Measurements from ENCODE around the gene CUX1. TPM values are rescaled to one million over a fixed set of nuclear protein-coding genes. Genes with fewer than 3 reads are reported as not detected.
"Not testable (repeated sequence)": the region's sequence is repeated elsewhere in the genome, so short reads cannot be mapped to it uniquely, and the experiment has no call there.

The CUX1 gene
- total RNA-seq, 1 donor from 2014 or later: 97.4 TPM

DNA sequence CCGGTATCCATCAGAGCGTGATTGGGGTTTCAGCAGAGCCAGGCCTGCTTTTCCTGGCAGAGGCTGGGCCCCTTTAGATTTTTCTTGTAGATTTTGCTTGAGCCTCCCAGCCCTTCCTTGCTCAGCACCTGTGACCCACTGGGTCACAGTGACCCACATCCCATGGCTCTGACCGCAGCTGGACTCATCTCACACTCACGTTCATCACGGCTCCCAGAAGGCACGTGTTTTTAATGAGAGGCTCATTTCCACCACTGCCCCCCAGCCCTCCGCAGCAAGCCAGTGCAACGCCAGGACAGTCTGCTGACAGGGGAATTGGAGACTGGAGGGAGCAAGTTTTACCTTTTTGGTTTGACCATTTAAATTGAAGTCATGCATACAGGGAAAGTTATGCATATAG, 155.7 kb downstream of the CUX1 start:
- no peak for DNase-seq
- no peak for ATAC-seq (ENCODE audit: poor library complexity)
- intact Hi-C loops (cut with DNase I): no loop called here

DNA sequence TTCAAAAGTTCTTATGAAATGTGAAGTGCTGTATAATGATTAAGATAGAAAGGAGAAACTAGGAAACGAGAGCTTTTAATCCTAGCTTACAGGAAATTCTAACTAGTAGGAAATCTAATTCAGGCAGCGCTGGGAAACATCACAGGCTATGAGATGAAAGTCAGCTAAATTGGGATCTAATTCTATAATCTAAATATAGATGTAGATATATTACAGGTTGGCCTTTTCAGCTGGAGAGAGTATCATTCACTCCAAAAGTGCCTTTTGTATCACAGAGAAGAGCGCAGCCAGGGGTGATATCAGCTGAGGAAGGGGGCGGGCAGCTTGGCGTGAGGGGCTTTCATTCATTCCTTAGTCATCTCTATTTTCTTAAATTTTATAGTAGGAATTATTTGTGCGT, 157.0 kb downstream of the CUX1 start:
- ATAC-seq (ENCODE audit: poor library complexity) (no peak), DNase-seq (no peak)
- intact Hi-C loops (cut with DNase I): no loop called here

DNA sequence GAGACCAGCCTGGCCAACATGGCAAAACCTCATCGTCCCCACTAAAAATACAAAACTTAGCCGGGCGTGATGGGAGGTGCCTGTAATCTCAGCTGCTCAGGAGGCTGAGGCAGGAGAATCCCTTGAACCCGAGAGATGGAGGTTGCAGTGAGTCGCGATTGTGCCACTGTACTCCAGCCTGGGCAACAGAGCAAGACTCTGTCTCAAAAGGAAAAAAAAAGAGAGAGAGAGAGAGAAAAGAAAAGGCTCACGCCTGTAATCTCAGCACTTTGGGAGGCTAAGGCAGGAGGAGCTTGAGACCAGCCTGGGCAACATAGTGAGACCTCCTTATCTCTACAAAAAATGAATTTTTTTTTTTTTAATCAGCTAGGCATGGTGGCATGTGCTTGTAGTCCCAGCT, 157.6 kb downstream of the CUX1 start:
- DNase-seq (no peak), ATAC-seq (ENCODE audit: poor library complexity) (no peak)
- intact Hi-C loops (cut with DNase I): no loop called here

DNA sequence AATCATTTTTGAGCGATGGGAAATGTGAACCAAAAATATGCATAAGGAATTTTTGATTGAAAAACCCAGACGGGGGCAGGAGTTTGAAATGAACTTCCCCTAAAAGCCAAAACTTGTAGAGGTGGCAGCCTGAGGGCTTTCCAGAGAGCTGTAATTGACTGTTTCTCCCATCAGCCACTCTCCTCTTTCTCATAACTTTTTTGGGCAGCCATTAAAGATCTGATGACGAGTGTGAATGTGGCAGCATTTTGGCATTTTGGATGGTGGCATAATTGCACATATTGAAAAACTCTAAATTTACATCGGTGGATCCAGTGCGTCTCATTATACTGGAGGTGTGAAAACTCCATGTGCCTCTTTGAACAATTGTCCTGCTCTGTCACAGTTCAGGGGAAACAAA, 159.0 kb downstream of the CUX1 start:
- no peak for ATAC-seq (ENCODE audit: poor library complexity)
- intact Hi-C loops (cut with DNase I): no loop called here
- DNase-seq: no peak

DNA sequence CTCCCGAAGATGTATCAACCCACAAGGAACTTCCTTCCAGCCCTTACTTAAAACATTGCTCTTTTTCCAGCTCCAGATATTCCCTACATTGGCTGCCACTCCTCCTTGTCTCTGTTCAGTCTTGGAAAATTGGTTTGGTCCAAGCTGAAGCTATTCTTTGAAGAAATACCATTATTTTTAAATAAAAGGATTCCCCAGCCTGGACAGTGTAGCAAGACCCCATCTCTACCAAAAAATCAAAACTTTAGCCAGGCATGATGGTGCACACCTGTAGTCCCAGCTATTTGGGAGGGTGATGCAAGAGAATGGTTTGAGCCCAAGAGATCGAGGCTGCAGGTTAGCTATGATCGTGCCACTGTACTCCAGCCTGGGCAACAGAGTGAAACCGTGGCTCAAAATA, 159.8 kb downstream of the CUX1 start:
- DNase-seq: no peak
- ATAC-seq (ENCODE audit: poor library complexity): no peak
- intact Hi-C loops (cut with DNase I): no loop called here

DNA sequence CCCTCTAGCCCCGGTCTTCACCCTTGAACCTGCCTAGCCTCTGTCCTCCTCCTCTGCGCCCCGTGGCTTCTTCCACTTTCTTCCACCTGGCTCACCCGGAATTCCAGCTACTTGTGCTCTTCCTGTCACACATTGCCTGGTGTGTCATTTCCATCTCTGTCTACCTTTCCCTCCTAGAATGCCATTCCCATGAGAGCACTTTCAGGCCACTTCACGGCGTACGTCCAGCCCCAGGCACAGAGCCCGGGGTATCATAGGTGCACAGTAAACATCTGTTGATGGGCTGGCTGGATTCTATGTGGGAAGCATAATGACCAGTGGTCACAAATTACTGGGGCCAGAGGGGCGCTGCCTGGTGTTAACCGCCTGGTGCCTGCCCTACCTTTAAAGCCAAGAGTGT, 161.3 kb downstream of the CUX1 start:
- intact Hi-C loops (cut with DNase I): no loop called here
- DNase-seq: no peak
- no peak for ATAC-seq (ENCODE audit: poor library complexity)

DNA sequence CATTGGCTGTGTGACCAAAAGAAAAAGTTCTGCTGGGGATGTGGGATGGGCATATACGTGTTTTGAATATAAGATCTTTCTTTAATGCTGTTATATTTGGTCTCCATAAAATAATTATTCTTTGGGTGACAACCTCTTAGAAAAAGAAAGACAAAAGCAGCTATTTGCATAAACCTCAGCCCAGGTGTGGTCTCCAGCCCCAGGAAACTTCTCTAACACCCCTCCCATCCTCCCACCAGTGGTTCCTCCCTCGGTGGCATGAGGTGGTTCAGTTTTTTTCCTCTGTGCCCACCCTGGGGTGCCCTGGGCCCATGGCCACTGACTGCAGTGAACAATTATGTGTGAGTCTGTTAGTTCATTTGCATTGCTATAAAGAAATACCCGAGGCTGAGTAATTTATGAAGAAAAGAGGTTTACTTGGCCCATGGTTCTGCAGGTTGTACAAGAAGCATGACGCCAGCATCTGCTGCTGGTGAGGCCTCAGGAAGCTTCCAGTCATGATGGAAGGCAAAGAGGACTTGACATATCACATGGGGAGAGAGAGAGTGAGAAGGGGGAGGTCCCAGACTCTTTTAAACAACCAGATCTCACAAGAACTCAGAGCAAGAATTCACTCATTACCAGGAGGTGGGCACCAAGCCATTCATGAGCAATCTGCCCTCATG, 165.9 kb downstream of the CUX1 start:
- ATAC-seq (ENCODE audit: poor library complexity) (no peak), DNase-seq (no peak)
- intact Hi-C loops (cut with DNase I): no loop called here

DNA sequence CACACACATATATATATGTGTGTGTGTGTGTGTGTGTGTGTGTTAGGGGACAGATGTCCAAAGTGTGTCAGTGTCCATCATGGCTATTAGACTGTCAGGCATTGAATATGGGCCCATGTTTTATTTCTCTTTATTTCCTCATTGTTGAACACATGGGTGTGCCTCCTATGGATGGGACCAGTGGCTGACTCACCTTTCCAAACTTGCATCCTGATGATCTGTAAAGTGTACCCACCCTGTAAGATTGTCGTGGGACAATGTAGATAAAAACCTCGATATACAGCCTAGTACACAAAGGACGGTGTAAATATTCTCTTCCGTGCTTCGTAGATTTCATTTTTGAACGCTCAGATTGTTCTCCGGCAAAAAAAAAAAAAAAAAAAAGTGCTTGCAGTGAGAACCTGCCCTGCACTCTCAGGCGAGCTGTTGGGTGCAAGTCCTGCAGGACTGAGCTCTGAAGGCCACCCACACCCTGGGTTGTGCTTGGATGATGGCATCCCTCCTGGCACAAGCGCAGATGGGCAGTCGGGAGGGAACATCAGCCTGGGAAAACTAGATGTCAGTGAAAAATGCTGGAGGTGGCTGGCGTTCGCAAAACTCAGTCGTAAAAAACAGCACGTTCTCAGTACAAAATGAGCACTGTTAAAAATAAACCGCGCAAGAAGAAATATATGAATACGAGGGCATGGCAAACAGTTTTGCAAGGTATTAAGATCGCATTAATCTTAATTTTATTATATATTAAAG, 166.9 kb downstream of the CUX1 start:
- ATAC-seq (ENCODE audit: poor library complexity): no peak
- intact Hi-C loops (cut with DNase I): no loop called here
- no peak for DNase-seq

DNA sequence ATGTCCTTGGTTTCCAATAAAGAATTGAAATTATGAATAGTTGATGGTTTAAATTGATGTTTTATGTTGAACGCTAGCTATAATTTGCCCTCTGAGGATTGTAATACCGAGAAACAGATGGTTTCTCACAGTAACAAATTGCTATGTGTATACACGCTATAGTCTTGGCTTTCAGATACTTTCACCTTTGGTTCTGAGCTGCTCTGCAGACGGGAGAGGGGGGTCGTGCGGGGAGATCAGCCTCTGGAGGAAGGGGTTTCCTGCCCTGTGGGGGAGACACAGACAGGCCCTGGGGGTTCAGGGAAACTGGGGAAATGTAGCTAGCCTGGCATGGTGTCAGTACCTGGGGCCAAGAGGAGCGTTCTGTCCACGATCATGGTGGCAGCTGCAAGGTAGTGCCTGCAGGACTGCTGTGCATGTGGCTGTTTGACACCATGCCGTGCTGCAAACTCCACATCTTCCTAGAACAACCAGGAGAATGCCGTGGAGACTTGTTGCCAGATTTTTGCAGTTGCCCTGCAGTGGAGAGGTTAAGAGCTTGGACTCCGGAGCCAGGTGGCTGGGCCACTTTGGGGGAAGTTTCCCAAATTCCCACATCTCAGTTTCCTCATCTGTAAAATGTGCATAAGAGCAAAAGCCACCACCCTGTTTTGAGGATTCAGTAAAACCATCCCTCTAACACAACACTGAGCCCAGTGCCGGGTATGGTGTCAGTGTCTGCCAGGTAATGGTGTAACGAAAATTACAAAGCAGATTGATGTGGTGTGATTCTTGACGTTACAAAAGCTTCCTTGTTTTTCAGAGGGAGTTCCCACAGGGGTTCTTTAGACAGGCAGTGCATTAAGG, 167.9 kb downstream of the CUX1 start:
- intact Hi-C loops (cut with DNase I): no loop called here
- DNase-seq (no peak), ATAC-seq (ENCODE audit: poor library complexity) (no peak)

DNA sequence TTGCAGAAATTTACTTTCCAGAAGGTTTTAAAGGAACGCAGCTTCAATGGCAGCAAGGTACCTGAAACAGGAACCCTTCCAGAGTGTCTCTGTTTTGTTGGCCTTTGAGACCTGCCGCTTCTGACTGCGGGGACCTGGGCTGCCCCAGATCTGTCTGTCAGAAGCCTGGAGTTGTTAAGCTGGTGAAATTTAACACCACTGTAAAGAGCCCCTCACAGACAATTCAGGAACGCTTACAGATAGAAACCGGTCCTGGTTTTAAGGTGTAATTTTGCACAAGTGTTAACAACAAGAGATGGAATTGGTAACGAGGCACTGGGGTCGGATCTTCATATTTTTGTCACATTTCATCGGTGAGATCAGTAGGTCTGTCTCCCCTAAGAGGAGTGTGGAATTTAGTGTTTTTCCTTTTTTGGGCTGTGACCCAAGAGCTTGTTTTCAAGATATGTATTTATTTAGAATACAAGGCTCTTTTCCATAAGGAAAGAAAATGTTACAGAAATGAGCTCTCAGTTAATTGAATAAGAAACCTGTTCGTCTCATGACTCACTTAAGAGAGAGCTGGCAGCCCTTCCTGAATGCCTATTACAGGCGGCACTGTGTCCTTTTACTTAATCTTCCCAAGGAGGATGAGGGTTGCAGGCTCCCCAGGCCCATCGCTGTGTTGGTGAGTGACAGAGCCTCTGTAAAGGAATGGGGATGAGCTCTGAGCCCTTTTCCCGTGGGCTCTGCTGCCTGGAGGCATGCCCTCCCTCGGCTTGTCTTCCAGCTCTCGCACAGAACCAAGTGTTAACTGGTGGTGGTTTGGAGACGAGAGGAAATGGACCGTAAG, 168.7 kb downstream of the CUX1 start:
- peak; percentile 77 for ATAC-seq (ENCODE audit: poor library complexity)
- no peak for DNase-seq
- intact Hi-C loops (cut with DNase I): no loop called here

DNA sequence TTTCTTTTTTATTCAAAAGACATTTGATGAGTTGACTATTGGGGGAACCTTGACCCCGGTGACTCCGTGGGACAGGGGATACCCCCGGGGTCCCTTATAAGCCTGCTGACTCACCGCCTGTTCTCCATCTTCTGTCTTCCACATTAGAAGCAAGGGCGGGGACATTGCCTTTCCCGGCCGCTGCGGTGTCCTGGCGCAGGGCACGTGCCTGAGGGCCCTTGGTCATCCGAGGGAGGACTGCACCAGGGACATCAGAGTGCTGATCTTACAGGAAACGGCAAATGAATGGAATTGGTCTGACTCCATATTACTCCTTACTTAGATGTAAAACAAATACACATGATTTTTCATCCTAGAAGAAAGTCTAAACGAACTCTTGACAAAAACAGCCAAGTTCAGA, 170.1 kb downstream of the CUX1 start:
- ATAC-seq (ENCODE audit: poor library complexity) (no peak), DNase-seq (no peak)
- intact Hi-C loops (cut with DNase I): no loop called here

DNA sequence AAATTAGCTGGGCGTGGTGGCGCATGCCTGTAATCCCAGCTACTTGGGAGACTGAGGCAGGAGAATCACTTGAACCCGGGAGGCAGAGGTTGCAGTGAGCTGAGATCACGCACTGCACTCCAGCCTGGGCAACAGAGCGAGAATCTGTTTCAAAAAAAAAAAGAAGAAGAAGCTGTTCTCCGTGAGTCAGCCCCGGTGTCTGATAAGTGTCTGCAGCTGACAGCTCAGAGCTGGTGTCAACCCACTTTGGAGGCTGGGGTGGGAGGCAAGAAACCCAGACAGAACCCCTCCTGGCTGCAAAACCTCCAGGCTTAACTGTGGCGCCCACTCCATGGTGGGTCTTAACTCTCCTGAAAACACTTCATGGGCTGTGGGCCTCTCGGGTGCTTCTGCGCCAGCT, 170.6 kb downstream of the CUX1 start:
- intact Hi-C loops (cut with DNase I); DNase-seq; ATAC-seq (ENCODE audit: poor library complexity): not testable (repeated sequence)

DNA sequence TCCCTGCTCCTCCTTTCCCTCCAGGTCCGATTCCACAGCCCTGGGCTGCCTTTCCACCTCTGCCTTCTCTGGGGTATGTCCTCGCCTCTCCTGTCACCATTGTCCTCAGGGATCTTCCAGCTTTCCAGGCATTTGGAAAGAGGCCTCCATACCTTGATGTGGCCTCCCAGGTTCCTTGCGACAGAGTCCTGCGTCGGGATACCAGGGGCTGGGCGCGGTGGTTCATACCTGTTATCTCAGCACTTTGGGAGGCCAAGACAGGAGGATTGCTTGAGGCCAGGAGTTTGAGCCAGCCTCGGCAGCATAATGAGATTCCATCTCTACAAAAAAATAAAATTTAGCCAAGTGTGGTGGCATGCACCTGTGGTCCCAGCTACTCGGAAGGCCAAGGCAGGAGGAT, 171.1 kb downstream of the CUX1 start:
- DNase-seq (no peak), ATAC-seq (ENCODE audit: poor library complexity) (no peak)
- intact Hi-C loops (cut with DNase I): no loop called here

DNA sequence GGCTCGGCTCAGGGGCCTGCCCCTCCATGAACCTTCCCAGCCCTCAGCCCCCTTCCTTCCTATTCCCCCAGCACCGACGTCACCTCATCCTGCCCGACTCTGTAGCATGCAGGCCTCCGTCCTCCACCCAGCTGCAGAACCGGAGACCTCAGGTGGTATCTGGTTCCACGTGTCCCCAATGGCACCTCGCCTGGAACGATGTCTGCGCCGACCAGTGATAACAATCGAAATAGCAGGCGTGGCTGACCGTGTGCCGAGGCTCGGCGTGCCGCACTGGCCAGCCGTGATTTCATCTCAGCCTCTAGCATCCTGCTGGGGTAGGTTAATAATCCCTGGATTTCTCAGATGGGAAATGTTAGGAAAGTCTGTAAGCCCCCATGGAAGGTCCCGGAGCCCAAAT, 171.7 kb downstream of the CUX1 start:
- no peak for ATAC-seq (ENCODE audit: poor library complexity)
- DNase-seq: no peak
- intact Hi-C loops (cut with DNase I): no loop called here

DNA sequence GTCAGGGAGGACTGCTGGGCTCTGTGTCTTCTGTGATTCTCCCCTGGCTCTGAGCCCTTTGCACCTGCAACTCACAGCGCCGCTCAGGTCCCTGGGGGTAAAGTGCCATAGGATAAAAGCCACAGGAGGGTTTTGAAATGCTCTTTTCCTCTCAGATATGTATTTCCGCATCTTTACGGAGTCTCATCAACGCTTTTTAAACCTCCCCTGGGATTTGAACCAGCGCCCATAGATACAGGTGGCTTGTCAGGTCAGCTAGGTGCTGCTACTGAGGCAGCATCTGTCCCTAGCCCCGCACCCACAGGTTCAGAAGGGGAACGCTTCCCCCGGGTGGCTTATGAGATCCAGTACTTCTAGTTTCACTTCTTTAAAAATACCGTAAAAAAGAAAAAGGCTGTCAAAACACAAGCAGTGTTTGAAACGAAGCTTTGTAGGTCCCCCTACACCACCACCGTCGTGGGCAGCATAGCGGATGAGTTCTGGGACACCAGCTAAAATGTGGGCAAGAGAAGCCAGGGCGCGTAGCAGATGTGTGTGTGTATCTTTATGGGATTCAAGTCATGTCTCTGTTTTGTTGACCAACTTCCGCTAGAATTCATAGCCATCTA, 173.5 kb downstream of the CUX1 start:
- ATAC-seq (ENCODE audit: poor library complexity) (no peak), DNase-seq (no peak)
- intact Hi-C loops (cut with DNase I): no loop called here

DNA sequence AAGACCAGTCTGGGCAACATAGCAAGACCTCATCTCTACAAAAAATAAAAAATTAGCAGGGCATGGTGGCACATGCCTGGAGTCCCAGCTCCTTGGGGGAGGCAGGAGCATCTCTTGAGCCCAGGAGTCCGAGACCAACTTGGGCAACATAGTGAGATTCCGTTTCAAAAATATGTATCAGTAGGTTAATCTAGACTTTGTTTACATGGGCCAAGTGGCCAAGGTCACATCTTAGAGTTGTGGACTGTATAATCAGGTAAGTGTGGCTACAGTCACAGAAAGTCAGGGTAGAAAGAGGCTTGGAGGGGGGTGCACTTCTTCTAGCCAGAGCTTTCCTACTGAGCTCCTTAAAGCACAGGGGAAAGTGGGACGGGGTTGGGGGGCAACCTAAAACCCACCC, 174.4 kb downstream of the CUX1 start:
- intact Hi-C loops (cut with DNase I): no loop called here
- no peak for ATAC-seq (ENCODE audit: poor library complexity)
- DNase-seq: no peak

DNA sequence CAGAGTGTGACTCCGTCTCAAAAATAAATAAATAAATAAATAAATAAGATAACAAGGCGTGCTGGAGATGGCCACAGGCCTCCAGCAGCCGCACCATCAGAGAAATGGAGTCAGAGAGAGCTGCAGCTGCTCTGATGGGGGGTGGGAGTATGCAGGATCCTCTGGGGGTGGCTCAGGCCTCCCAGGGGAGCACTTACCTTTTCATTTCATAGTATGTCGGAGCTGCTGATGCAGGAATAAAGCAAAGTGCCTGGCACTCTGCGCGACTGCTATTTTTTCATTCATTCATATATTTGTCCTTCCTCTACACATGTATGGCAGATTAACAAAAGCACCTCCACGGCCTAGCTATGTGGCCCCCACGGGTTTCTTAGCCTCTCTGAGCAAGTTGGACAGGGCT, 175.9 kb downstream of the CUX1 start:
- intact Hi-C loops (cut with DNase I): no loop called here
- no peak for DNase-seq
- ATAC-seq (ENCODE audit: poor library complexity): no peak

DNA sequence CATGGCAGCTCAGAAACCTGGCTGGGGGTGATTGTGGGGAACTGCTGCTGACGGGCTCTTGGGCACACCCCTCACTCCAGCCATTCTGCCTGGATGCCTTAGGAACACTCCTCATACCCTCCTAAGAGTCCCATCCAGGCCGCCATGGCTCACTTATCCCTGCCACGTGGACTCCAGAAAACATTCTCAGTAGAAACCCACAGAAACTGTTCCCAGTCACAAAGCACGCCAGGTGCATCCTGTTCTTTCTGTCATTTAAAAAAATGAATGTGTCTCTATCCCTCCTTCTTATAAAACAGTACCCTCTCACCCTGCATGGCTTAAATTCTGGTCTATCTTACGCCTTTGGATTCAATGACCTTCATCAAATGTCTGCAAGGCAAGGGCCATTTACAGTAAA, 177.7 kb downstream of the CUX1 start:
- DNase-seq (no peak), ATAC-seq (ENCODE audit: poor library complexity) (no peak)
- intact Hi-C loops (cut with DNase I): no loop called here
